Measurements from ENCODE around the gene ATP8A2. TPM values are rescaled to one million over a fixed set of nuclear protein-coding genes. Genes with fewer than 3 reads are reported as not detected.

ATP8A2 gene
- total and polyA plus RNA-seq, 2 of the 8 experiments (the other 6 are each of a cell fraction or from before 2014, with no cell fraction given): 2.4 to 8.3 TPM

- FAIRE-seq (no peak), DNase-seq (ENCODE audit: low read depth in 1 of 2, low spot score in 2 of 2) (no peak)
- Histone ChIP-seq H3K9ac (replicated peaks in 1 of 4; ENCODE audit: extremely low read depth in 1 of 4, low read depth in 3 of 4, low read length in 3 of 4) (no peak overlapping the region), H2BK12ac (ENCODE audit: low read depth, low read length) (no peak overlapping the region), H2AK5ac (ENCODE audit: low read depth, low read length) (no peak overlapping the region), H4K20me1 (replicated peaks in 1 of 2; ENCODE audit: control insufficient read depth in 1 of 2, insufficient read depth in 2 of 2, low read length in 2 of 2) (no peaks in the 10 kb centered on the region), H4K8ac (ENCODE audit: extremely low read depth, insufficient read depth, low read length) (no peak overlapping the region), H2BK5ac (ENCODE audit: low read depth, low read length) (no peak overlapping the region), H3K27me3 (replicated peaks in 1 of 4; ENCODE audit: control insufficient read depth in 3 of 4, extremely low read depth in 1 of 4, insufficient read depth in 3 of 4, low read length in 3 of 4) (no peaks in the 10 kb centered on the region), H3K14ac (ENCODE audit: insufficient read length) (no peak overlapping the region), H3K9me3 (ENCODE audit: insufficient read depth in 2 of 2, low read depth in 1 of 2, low read length in 1 of 2) (no peaks in the 10 kb centered on the region), H3K18ac (ENCODE audit: extremely low read depth, low read length) (no peak overlapping the region), H3K79me1 (ENCODE audit: low read depth, low read length) (no peaks in the 10 kb centered on the region), H3K79me2 (ENCODE audit: control insufficient read depth in 1 of 2, insufficient read depth in 2 of 2, low read length in 2 of 2) (no peaks in the 10 kb centered on the region), H3K4ac (replicated peaks; ENCODE audit: insufficient read length, low read depth, low read length) (no peak overlapping the region), H2BK20ac (ENCODE audit: low read length) (no peak overlapping the region), H3K23ac (ENCODE audit: insufficient read length) (no peak overlapping the region), H4K91ac (replicated peaks; ENCODE audit: insufficient read length, low read length) (no peak overlapping the region), H3K4me3 (ENCODE audit: extremely low read depth in 1 of 4, insufficient read depth in 2 of 4, low read depth in 3 of 4, low read length in 4 of 4) (no peak overlapping the region), H3K56ac (replicated peaks; ENCODE audit: insufficient read length, low read depth, low read length) (no peak overlapping the region), H2BK120ac (replicated peaks; ENCODE audit: low read depth, low read length) (no peak overlapping the region), H3K4me2 (ENCODE audit: insufficient read depth in 1 of 2, low read depth in 2 of 2, low read length in 2 of 2) (no peak overlapping the region), H2BK15ac (ENCODE audit: low read length) (no peak overlapping the region), H3K27ac (ENCODE audit: low read depth, low read length) (no peak overlapping the region), H3K23me2 (ENCODE audit: low read depth, low read length) (no peaks in the 10 kb centered on the region), H2AFZ (ENCODE audit: low read length) (no peak overlapping the region), H4K5ac (ENCODE audit: insufficient read length, low read depth, low read length) (no peak overlapping the region), H3K4me1 (replicated peaks in 1 of 4; ENCODE audit: control insufficient read depth in 3 of 4, insufficient read depth in 4 of 4, low read length in 3 of 4) (peaks cover 0 to 4% (median 0%) of the 10 kb centered on the region in 4 experiments; a peak in 2 of 7 replicates), H3K36me3 (ENCODE audit: control insufficient read depth in 2 of 4, insufficient read depth in 4 of 4, low read length in 3 of 4) (no peaks in the 10 kb centered on the region)
- ChIA-PET POLR2A (ENCODE audit: partially characterized antibody) (no interaction called here), CTCF (ENCODE audit: partially characterized antibody) (interaction anchor here (0.6 to 1.7 kb wide), 5 partner anchors 8 to 242 kb away, joined by 3 to 8 read pairs (median 3); no protein-coding TSS in a partner anchor)
- TF ChIP-seq CHD2 (IDR thresholded peaks at IDR 0.05; ENCODE audit: low read length) (no peak), KDM4A (IDR thresholded peaks at IDR 0.05; ENCODE audit: low read depth, low read length, severe bottlenecking) (no peak), EP300 (IDR thresholded peaks at IDR 0.05; ENCODE audit: borderline replicate concordance in 1 of 2, low read depth in 2 of 2, low read length in 2 of 2) (no peak), ATF2 (IDR thresholded peaks at IDR 0.05; ENCODE audit: low read length) (no peak), ATF3 (IDR thresholded peaks at IDR 0.05; ENCODE audit: insufficient read depth, low read depth, low read length) (no peak), SUZ12 (IDR thresholded peaks at IDR 0.05; ENCODE audit: low read length) (no peak), EZH2 (IDR thresholded peaks at IDR 0.05; ENCODE audit: low read depth, low read length, severe bottlenecking) (no peak), SIX5 (IDR thresholded peaks at IDR 0.05; ENCODE audit: low read depth, low read length) (no peak), POU5F1 (IDR thresholded peaks at IDR 0.05; ENCODE audit: low read depth, low read length) (no peak), SAP30 (IDR thresholded peaks at IDR 0.05; ENCODE audit: insufficient read depth, insufficient replicate concordance, low read length) (no peak), SP1 (IDR thresholded peaks at IDR 0.05; ENCODE audit: low read depth, low read length) (no peak), NANOG (IDR thresholded peaks at IDR 0.05; ENCODE audit: insufficient read depth, low read depth, low read length, poor library complexity, severe bottlenecking) (no peak)
Observed at GRCh38 chr13:25821776-25822175, 450.0 kb downstream of the ATP8A2 start.

Data from H1 (cell line).